Ovary (tissue), 3 donors: ENCODE measurements around the gene OSBPL5.
"Not testable (repeated sequence)": the region's sequence is repeated elsewhere in the genome, so short reads cannot be mapped to it uniquely, and the experiment has no call there.

Source experiments
- EP300 ChIP-seq: sonication (generic); formaldehyde crosslinking; IDR thresholded peaks from one replicate; pipeline ENCODE4 v1.6.1; 2017; ENCODE audit warnings: antibody characterized with exemption
- POLR2A ChIP-seq: fragments of 450-650 bp; IDR thresholded peaks from one replicate; pipeline ENCODE4 v1.6.1; 2017; ENCODE audit warnings: antibody characterized with exemption, mild to moderate bottlenecking, moderate library complexity
- TF ChIP-seq, protein P1 (sequence below), 3 donors: fragments of 450-650 bp in 2 of 3; fragments of 200-600 bp in 1 of 3; IDR thresholded peaks; one replicate each; pipeline versions ENCODE4 v1.5.1 to v1.8.0; 2016 to 2022; ENCODE audit warnings: antibody characterized with exemption in 3 of 3, mild to moderate bottlenecking in 1 of 3
- donor health status: DM: no; HTN: no; CAD: no.

DNA sequence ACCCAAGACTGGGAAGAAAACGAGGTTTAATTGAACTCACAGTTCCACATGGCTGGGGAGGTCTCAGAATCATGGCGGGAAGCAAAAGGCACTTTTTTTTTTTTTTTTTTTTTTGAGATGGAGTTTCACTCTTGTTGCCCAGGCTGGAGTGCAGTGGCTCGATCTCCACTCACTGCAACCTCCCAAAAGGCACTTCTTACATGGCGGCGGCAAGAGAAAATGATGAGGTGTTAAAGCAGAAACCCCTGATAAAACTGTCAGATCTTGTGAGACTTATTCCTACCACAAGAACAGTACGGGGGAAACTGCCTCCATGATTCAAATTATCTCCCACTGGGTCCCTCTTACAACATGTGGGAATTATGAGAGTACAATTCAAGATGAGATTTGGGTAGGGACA, 100.4 kb downstream of the OSBPL5 start:
- TF ChIP-seq, protein P1, sequence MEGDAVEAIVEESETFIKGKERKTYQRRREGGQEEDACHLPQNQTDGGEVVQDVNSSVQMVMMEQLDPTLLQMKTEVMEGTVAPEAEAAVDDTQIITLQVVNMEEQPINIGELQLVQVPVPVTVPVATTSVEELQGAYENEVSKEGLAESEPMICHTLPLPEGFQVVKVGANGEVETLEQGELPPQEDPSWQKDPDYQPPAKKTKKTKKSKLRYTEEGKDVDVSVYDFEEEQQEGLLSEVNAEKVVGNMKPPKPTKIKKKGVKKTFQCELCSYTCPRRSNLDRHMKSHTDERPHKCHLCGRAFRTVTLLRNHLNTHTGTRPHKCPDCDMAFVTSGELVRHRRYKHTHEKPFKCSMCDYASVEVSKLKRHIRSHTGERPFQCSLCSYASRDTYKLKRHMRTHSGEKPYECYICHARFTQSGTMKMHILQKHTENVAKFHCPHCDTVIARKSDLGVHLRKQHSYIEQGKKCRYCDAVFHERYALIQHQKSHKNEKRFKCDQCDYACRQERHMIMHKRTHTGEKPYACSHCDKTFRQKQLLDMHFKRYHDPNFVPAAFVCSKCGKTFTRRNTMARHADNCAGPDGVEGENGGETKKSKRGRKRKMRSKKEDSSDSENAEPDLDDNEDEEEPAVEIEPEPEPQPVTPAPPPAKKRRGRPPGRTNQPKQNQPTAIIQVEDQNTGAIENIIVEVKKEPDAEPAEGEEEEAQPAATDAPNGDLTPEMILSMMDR (IDR thresholded peaks at IDR 0.05), result not testable (repeated sequence)
- not testable (repeated sequence) for TF ChIP-seq POLR2A, EP300
